ENCODE results near the gene MYO3B.

DNA sequence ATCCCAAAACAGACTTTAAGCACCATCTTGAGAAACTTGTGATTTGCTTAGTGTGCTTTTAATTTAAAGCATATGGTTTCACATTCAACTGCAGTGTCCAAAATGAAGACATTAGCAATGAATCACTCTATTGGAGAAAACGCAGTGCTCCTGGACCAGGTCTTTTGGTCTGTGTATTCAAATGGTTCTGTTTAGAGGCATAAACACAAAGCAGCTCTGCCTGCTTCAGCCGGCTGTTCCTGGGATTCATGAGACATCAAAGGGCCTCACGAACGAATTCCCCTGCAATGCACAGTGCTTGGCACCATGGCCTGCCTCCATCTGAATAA is 420.1 kb downstream of the MYO3B start:
- TF ChIP-seq, protein P1, sequence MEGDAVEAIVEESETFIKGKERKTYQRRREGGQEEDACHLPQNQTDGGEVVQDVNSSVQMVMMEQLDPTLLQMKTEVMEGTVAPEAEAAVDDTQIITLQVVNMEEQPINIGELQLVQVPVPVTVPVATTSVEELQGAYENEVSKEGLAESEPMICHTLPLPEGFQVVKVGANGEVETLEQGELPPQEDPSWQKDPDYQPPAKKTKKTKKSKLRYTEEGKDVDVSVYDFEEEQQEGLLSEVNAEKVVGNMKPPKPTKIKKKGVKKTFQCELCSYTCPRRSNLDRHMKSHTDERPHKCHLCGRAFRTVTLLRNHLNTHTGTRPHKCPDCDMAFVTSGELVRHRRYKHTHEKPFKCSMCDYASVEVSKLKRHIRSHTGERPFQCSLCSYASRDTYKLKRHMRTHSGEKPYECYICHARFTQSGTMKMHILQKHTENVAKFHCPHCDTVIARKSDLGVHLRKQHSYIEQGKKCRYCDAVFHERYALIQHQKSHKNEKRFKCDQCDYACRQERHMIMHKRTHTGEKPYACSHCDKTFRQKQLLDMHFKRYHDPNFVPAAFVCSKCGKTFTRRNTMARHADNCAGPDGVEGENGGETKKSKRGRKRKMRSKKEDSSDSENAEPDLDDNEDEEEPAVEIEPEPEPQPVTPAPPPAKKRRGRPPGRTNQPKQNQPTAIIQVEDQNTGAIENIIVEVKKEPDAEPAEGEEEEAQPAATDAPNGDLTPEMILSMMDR (IDR thresholded peaks at IDR 0.05): no peak
- no peak for TF ChIP-seq EZH2 (IDR thresholded peaks at IDR 0.05; ENCODE audit: borderline replicate concordance, insufficient read depth, low read depth, low read length, poor library complexity, severe bottlenecking)

Data from B cell (primary cell).